ENCODE data around the gene NR6A1.

Gene NR6A1

DNA sequence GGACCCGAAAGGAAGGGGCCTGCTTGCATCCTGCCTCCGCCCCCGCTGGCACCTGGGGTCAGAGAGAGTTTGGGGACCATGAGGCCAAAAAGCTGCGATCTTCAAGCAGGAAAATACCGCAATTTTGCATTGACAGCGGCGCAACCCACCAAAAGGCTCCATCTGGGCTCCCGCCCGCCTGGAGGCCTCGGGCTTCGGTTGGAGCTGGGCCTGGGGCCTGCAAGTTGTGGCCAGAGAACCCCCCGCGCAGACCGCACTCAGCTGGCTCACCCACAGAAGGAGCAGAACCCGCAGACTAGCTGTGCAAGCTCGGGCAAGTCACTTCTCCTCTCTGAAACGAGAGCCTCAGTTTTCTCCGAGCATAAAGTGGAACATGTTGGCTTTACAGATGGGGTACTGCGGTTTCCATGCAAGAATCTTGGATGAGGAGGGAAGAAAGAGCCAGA is 265.2 kb downstream of the NR6A1 start:
- Histone ChIP-seq H3K9me3 (ENCODE audit: control insufficient read depth, insufficient read depth, low read length) (no peaks in the 10 kb centered on the region), H4K20me1 (ENCODE audit: control insufficient read depth, insufficient read depth, low read depth, low read length) (no peaks in the 10 kb centered on the region), H3F3A (ENCODE audit: control insufficient read depth, insufficient read depth) (no peaks in the 10 kb centered on the region), H3K4me3 (ENCODE audit: low read length) (no peak overlapping the region), H3K27ac (ENCODE audit: low read depth, low read length) (no peak overlapping the region), H3K4me2 (ENCODE audit: low read length) (no peak overlapping the region), H3K27me3 (ENCODE audit: control insufficient read depth, low read length) (no peaks in the 10 kb centered on the region), H3K4me1 (ENCODE audit: control insufficient read depth, low read length) (no peaks in the 10 kb centered on the region), H3K79me2 (ENCODE audit: control insufficient read depth, low read length) (no peaks in the 10 kb centered on the region), H3K9me2 (replicated peaks; ENCODE audit: control insufficient read depth, low read length) (no peaks in the 10 kb centered on the region), H3K36me3 (ENCODE audit: control insufficient read depth, low read length) (no peaks in the 10 kb centered on the region)
- TF ChIP-seq, protein P1, sequence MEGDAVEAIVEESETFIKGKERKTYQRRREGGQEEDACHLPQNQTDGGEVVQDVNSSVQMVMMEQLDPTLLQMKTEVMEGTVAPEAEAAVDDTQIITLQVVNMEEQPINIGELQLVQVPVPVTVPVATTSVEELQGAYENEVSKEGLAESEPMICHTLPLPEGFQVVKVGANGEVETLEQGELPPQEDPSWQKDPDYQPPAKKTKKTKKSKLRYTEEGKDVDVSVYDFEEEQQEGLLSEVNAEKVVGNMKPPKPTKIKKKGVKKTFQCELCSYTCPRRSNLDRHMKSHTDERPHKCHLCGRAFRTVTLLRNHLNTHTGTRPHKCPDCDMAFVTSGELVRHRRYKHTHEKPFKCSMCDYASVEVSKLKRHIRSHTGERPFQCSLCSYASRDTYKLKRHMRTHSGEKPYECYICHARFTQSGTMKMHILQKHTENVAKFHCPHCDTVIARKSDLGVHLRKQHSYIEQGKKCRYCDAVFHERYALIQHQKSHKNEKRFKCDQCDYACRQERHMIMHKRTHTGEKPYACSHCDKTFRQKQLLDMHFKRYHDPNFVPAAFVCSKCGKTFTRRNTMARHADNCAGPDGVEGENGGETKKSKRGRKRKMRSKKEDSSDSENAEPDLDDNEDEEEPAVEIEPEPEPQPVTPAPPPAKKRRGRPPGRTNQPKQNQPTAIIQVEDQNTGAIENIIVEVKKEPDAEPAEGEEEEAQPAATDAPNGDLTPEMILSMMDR (IDR thresholded peaks at IDR 0.05; ENCODE audit: low read depth, low read length, poor library complexity, severe bottlenecking) = no peak

DNA sequence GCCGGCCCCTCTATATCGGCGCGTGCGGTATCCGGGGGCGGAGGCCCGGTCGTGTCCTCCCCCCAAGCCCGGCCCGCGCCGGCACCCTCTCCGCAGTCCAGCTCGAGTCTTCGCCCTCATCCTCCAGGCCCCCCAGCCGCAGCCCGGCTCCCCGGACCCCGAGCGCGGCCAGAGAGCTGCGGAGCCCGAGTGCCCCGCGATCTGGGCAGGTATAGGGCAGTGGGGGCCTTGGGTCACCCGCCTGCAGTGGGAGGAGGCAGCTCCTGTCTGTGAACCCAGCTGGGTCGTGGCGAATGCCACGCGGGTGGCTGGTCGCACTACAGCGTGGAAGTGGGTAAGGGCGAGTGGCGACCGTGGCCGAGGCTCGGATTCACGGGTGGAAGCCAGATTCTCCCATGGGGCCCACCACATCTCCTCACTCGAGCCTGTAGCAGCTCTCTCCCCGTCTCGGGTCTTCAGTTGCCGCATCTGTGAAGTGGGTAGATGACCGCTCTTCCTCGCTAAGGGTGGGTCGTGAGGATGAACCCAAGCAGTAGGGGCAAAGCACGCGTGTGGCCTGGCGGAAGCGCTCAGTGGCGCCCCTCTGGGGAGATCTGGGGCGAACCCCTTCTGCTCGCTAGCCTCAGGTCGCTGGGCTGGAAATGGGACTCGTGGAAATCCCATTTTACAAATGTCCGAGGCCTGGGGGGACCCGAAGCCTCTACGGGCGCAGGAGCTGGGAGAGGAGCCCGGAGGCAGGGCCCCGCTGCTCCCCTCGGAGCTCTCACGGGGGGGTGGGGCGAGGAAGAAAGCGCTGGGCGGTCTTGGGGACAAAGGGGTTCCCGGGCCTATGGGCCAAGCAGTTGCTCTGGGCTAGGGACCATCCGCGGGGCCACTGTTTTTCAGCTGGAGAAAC is 265.9 kb downstream of the NR6A1 start:
- Histone ChIP-seq H3K9me3 (ENCODE audit: control insufficient read depth, insufficient read depth, low read length) (no peaks in the 10 kb centered on the region), H3K27ac (ENCODE audit: low read depth, low read length) (no peak overlapping the region), H3F3A (ENCODE audit: control insufficient read depth, insufficient read depth) (no peaks in the 10 kb centered on the region), H3K36me3 (ENCODE audit: control insufficient read depth, low read length) (no peaks in the 10 kb centered on the region), H3K27me3 (ENCODE audit: control insufficient read depth, low read length) (no peaks in the 10 kb centered on the region), H3K4me3 (ENCODE audit: low read length) (no peak overlapping the region), H4K20me1 (ENCODE audit: control insufficient read depth, insufficient read depth, low read depth, low read length) (no peaks in the 10 kb centered on the region), H3K79me2 (ENCODE audit: control insufficient read depth, low read length) (no peaks in the 10 kb centered on the region), H3K4me1 (ENCODE audit: control insufficient read depth, low read length) (no peaks in the 10 kb centered on the region), H3K9me2 (replicated peaks; ENCODE audit: control insufficient read depth, low read length) (no peaks in the 10 kb centered on the region), H3K4me2 (ENCODE audit: low read length) (no peak overlapping the region)
- TF ChIP-seq, protein P1 (IDR thresholded peaks at IDR 0.05; ENCODE audit: low read depth, low read length, poor library complexity, severe bottlenecking) = no peak
- no peak for TF ChIP-seq EZH2phosphoT487 (IDR thresholded peaks at IDR 0.05; ENCODE audit: borderline replicate concordance, low read length)

DNA sequence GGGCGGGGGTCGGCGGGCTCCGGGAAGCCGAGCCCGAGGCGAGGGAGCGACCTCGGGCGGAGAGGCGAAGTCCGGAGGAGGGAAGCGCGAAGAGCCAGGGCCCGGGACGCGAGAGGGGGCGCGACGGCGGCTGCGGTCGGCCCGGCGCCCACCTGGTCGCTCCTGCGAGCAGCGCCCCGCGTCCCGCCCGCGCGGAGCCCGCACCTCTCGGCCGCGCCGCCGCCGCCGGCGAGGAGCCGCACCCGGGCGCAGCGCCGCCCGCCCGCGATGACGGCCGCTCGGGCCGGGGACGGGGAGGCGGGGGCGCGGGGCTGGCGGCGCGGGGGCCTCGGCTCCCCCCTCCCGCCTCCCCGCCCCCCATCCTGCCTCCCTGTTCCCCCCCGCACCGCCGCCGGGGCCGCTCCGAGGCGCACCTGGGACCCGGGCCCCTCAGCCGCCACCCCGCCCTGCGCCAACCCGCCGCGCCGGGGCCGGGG is 266.5 kb downstream of the NR6A1 start:
- no peak overlapping the region for H3K4me2 ChIP-seq (ENCODE audit: low read length)
- no peaks in the 10 kb centered on the region for H3K27me3 ChIP-seq (ENCODE audit: control insufficient read depth, low read length)

More for the DNA sequence above, 266.5 kb downstream of the NR6A1 start:
- Histone ChIP-seq H3K4me1 (ENCODE audit: control insufficient read depth, low read length) (no peaks in the 10 kb centered on the region), H3K27ac (ENCODE audit: low read depth, low read length) (no peak overlapping the region), H4K20me1 (ENCODE audit: control insufficient read depth, insufficient read depth, low read depth, low read length) (no peaks in the 10 kb centered on the region), H3K79me2 (ENCODE audit: control insufficient read depth, low read length) (no peaks in the 10 kb centered on the region), H3K9me3 (ENCODE audit: control insufficient read depth, insufficient read depth, low read length) (no peaks in the 10 kb centered on the region), H3K36me3 (ENCODE audit: control insufficient read depth, low read length) (no peaks in the 10 kb centered on the region), H3F3A (ENCODE audit: control insufficient read depth, insufficient read depth) (no peaks in the 10 kb centered on the region), H3K9me2 (replicated peaks; ENCODE audit: control insufficient read depth, low read length) (no peaks in the 10 kb centered on the region), H3K4me3 (ENCODE audit: low read length) (no peak overlapping the region)
- TF ChIP-seq, protein P1 (IDR thresholded peaks at IDR 0.05; ENCODE audit: low read depth, low read length, poor library complexity, severe bottlenecking) = no peak
- no peak for TF ChIP-seq EZH2phosphoT487 (IDR thresholded peaks at IDR 0.05; ENCODE audit: borderline replicate concordance, low read length)
